ENCODE measurements around the gene ABHD16B. TPM values are rescaled to one million over a fixed set of nuclear protein-coding genes. Genes with fewer than 3 reads are reported as not detected.

The ABHD16B gene
- total and polyA plus RNA-seq, 10 of the 15 experiments (the other 5 are each of a cell fraction or from before 2014, with no cell fraction given) = 0.13 TPM; not detected in 9

GRCh38 chr20:63876489-63877036, 15.3 kb downstream of the ABHD16B start:
- CTCF ChIA-PET = no interaction called here
- POLR2A ChIA-PET = interaction anchor here (0.6 kb wide), 1 partner anchor 113 kb away, joined by 5 read pairs; no protein-coding TSS in a partner anchor
- Histone ChIP-seq H3K9ac (ENCODE audit: control insufficient read depth, insufficient read depth, low read length) (no peak overlapping the region), H4K20me1 (ENCODE audit: control insufficient read depth, insufficient read depth) (no peaks in the 10 kb centered on the region), H3K27me3 (replicated peaks in 1 of 2; ENCODE audit: control insufficient read depth in 2 of 2, insufficient read depth in 2 of 2, low read length in 1 of 2) (no peaks in the 10 kb centered on the region), H3K4me1 (ENCODE audit: control insufficient read depth, insufficient read depth, low read length) (no peaks in the 10 kb centered on the region), H3K79me2 (ENCODE audit: control insufficient read depth, insufficient read depth, low read length) (no peaks in the 10 kb centered on the region; the same call in 1 of the 2 replicates), H3K36me3 (ENCODE audit: control insufficient read depth in 2 of 2, insufficient read depth in 2 of 2, low read length in 1 of 2) (peaks cover 9 to 13% of the 10 kb centered on the region in 2 experiments), H3K9me3 (replicated peaks; ENCODE audit: control insufficient read depth, insufficient read depth, low read length) (no peaks in the 10 kb centered on the region), H3K4me2 (ENCODE audit: control insufficient read depth, insufficient read depth) (no peak overlapping the region), H2AFZ (ENCODE audit: control insufficient read depth, low read depth, low read length) (no peak overlapping the region), H3K4me3 (no peak overlapping the region), H3K27ac (ENCODE audit: control insufficient read depth, insufficient read depth) (no peak overlapping the region)
- RAD21 ChIA-PET (ENCODE audit: unreplicated experiment) = interaction anchor here (1.9 kb wide), 1 partner anchor 91 kb away, joined by 7 read pairs; no protein-coding TSS in a partner anchor
- DNase-seq (ENCODE audit: low read depth, low spot score) = no peak
- BruUV-seq (replicated peaks) = TSS peak; percentile 31
- in situ Hi-C loops (cut with MboI) = no loop called here
- intact Hi-C loops (cut with micrococcal nuclease; ENCODE audit: unreplicated experiment) = no loop called here
- no peak for FAIRE-seq
- 88% methylated on average over 19 of the region's 19 CpGs for WGBS (ENCODE audit: insufficient coverage, insufficient replicate concordance, low lambda C conversion rate, missing lambda C conversion rate)
- SMC1A ChIA-PET (ENCODE audit: uncharacterized antibody, unreplicated experiment) = no interaction called here
- ATAC-seq = no peak
- TF ChIP-seq ELK1 (IDR thresholded peaks at IDR 0.05; ENCODE audit: low read depth, low read length) (no peak), JUNB (IDR thresholded peaks at IDR 0.05) (no peak), HCFC1 (IDR thresholded peaks at IDR 0.05; ENCODE audit: low read length) (no peak), IRF4 (IDR thresholded peaks at IDR 0.05; ENCODE audit: low read depth, low read length) (no peak), SIN3A (IDR thresholded peaks at IDR 0.05; ENCODE audit: low read depth, low read length) (no peak), RFX5 (IDR thresholded peaks at IDR 0.05; ENCODE audit: low read depth, low read length) (no peak), RAD21 (IDR thresholded peaks at IDR 0.05; ENCODE audit: insufficient read depth, low read depth, low read length) (no peak), SMAD1 (IDR thresholded peaks at IDR 0.05; ENCODE audit: low read depth, partially characterized antibody) (no peak), ZBTB4 (CRISPR knock-in tag; IDR thresholded peaks at IDR 0.05) (no peak), CTCF (IDR thresholded peaks at IDR 0.05 in 2 of 3, conservative IDR thresholded peaks at IDR 0.05 in 1 of 3; ENCODE audit: control insufficient read depth in 2 of 3, extremely low read depth in 1 of 3, insufficient read depth in 1 of 3, low read depth in 3 of 3, low read length in 3 of 3) (no peak), ZNF592 (IDR thresholded peaks at IDR 0.05) (no peak), BHLHE40 (IDR thresholded peaks at IDR 0.05; ENCODE audit: borderline replicate concordance in 1 of 2, low read depth in 2 of 2, low read length in 1 of 2) (no peak), FOXM1 (IDR thresholded peaks at IDR 0.05; ENCODE audit: low read depth, low read length) (no peak), RB1 (IDR thresholded peaks at IDR 0.05; ENCODE audit: borderline replicate concordance) (no peak)
